Transverse colon (tissue), 4 donors: Measurements from ENCODE around the gene AGMO.

ENCODE experiments used
- CTCF ChIP-seq, 5 experiments: fragments of 200-600 bp in 3 of 5; fragments of 450-650 bp in 2 of 5; sonication (generic) in 3 of 5; IDR thresholded peaks; 1 replicate in 2 of 5; 2 replicates in 3 of 5; pipeline ENCODE4 v1.5.1; 2016 to 2017; ENCODE audit warnings: antibody characterized with exemption in 5 of 5, inconsistent platforms in 3 of 5, mild to moderate bottlenecking in 2 of 5, moderate library complexity in 1 of 5
- EP300 ChIP-seq: sonication (generic); formaldehyde crosslinking; IDR thresholded peaks from one replicate; pipeline ENCODE4 v1.6.1; 2017; ENCODE audit warnings: antibody characterized with exemption, low read depth
- POLR2A ChIP-seq: fragments of 450-650 bp; IDR thresholded peaks from one replicate; pipeline ENCODE4 v1.6.1; 2016; ENCODE audit warnings: antibody characterized with exemption, mild to moderate bottlenecking, moderate library complexity
- POLR2AphosphoS5 ChIP-seq, 3 donors: sonication (generic); formaldehyde crosslinking; IDR thresholded peaks; one replicate each; pipeline ENCODE4 v1.6.1; 2016; ENCODE audit warnings: antibody characterized with exemption in 3 of 3

DNA sequence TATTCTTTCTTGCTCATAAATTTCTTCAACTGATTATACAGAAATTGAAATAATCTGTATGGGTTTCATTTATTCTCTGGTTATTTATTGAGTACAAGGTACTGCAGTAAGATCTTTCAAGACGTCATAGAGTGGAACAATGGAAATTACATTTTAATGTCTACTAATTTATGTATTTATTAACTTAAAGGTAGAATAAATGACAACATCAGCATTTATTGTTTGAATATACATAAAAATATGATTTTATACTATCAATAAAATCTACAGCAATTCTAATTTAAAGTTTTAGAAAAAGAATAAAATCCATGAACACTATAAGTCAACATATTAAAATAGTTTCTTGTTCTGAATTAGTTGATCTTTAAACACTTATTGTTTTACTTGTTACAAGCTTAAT lies 158.5 kb downstream of the AGMO start:
- TF ChIP-seq POLR2AphosphoS5 (IDR thresholded peaks at IDR 0.05) (no peak), CTCF (IDR thresholded peaks at IDR 0.05) (no peak), POLR2A (no peak), EP300 (no peak)
